ENCODE measurements around the gene DKC1.

The DKC1 gene

GRCh38 chrX:154762537-154763296, at the start of gene DKC1:
Gene DKC1, plus strand, starts transcription at chrX:154762864. Its CDS starts 102 bp downstream, at chrX:154762966.
- peak; percentile 93 for DNase-seq

GRCh38 chrX:154714925-154715324, 47.7 kb upstream of the DKC1 start:
- DNase-seq, result peak; percentile 45

GRCh38 chrX:154715825-154716224, 46.8 kb upstream of the DKC1 start:
- no peak for DNase-seq

GRCh38 chrX:154717824-154718223, 44.8 kb upstream of the DKC1 start:
- peak; percentile 26 for DNase-seq

GRCh38 chrX:154718616-154719015, 44.0 kb upstream of the DKC1 start:
- no peak for DNase-seq

GRCh38 chrX:154719132-154719675, 43.5 kb upstream of the DKC1 start:
- peak; percentile 40 for DNase-seq

- no peak for DNase-seq
Observed at GRCh38 chrX:154720067-154720466, 42.6 kb upstream of the DKC1 start.

- no peak for DNase-seq
Observed at GRCh38 chrX:154721155-154721554, 41.5 kb upstream of the DKC1 start.

- DNase-seq, result no peak
Observed at GRCh38 chrX:154724993-154725756, 37.5 kb upstream of the DKC1 start.

GRCh38 chrX:154727418-154727817, 35.2 kb upstream of the DKC1 start:
- DNase-seq, result peak; percentile 22

- DNase-seq, result peak; percentile 72
Observed at GRCh38 chrX:154727871-154728270, 34.8 kb upstream of the DKC1 start.

GRCh38 chrX:154728431-154729190, 34.1 kb upstream of the DKC1 start:
- DNase-seq, result no peak

GRCh38 chrX:154729439-154729838, 33.2 kb upstream of the DKC1 start:
- DNase-seq, result no peak

GRCh38 chrX:154730253-154730891, 32.3 kb upstream of the DKC1 start:
- DNase-seq, result peak; percentile 61

- no peak for DNase-seq
Observed at GRCh38 chrX:154731184-154731583, 31.5 kb upstream of the DKC1 start.

GRCh38 chrX:154731881-154732280, 30.8 kb upstream of the DKC1 start:
- DNase-seq, result no peak

GRCh38 chrX:154732421-154733065, 30.1 kb upstream of the DKC1 start:
- peak; percentile 73 for DNase-seq

GRCh38 chrX:154733066-154733425, 29.6 kb upstream of the DKC1 start:
- DNase-seq, result peak; percentile 57

- peak; percentile 49 for DNase-seq
Observed at GRCh38 chrX:154734061-154734781, 28.4 kb upstream of the DKC1 start.

GRCh38 chrX:154735695-154736393, 26.8 kb upstream of the DKC1 start:
- peak; percentile 87 for DNase-seq

GRCh38 chrX:154737136-154737535, 25.5 kb upstream of the DKC1 start:
- DNase-seq, result no peak

All from EL (cell line).